Testis (tissue), 2 donors: ENCODE data around the gene FGGY.

Source experiments
- POLR2A ChIP-seq: fragments of 450-650 bp; IDR thresholded peaks from one replicate; pipeline ENCODE4 v1.6.1; 2017; ENCODE audit warnings: antibody characterized with exemption, mild to moderate bottlenecking, moderate library complexity
- TF ChIP-seq, protein P1 (sequence below), 3 experiments: fragments of 450-650 bp in 2 of 3; fragments of 200-600 bp in 1 of 3; sonication (generic) in 1 of 3; IDR thresholded peaks; one replicate each; pipeline ENCODE4 v1.5.1; 2016 to 2019; ENCODE audit warnings: antibody characterized with exemption in 3 of 3, mild to moderate bottlenecking in 2 of 3, moderate library complexity in 1 of 3

GRCh38 chr1:59731591-59731990 lies 434.7 kb downstream of the FGGY start:
- TF ChIP-seq, protein P1, sequence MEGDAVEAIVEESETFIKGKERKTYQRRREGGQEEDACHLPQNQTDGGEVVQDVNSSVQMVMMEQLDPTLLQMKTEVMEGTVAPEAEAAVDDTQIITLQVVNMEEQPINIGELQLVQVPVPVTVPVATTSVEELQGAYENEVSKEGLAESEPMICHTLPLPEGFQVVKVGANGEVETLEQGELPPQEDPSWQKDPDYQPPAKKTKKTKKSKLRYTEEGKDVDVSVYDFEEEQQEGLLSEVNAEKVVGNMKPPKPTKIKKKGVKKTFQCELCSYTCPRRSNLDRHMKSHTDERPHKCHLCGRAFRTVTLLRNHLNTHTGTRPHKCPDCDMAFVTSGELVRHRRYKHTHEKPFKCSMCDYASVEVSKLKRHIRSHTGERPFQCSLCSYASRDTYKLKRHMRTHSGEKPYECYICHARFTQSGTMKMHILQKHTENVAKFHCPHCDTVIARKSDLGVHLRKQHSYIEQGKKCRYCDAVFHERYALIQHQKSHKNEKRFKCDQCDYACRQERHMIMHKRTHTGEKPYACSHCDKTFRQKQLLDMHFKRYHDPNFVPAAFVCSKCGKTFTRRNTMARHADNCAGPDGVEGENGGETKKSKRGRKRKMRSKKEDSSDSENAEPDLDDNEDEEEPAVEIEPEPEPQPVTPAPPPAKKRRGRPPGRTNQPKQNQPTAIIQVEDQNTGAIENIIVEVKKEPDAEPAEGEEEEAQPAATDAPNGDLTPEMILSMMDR (IDR thresholded peaks at IDR 0.05), result no peak
- TF ChIP-seq POLR2A, result no peak
